OCI-LY1 (cell line): Measurements from ENCODE around the gene VWA5B1.

Source experiments
- H2AFZ ChIP-seq: fragments of 200-600 bp; sonication (generic), shearing (Covaris generic); 2 replicates; pipeline ENCODE4 v1.6.0; 2014; ENCODE audit warnings: antibody characterized with exemption, mild to moderate bottlenecking, low read length
- H3F3A ChIP-seq: fragments of 200-600 bp; sonication (generic), shearing (Covaris generic); 2 replicates; pipeline ENCODE4 v1.6.0; 2014; ENCODE audit warnings: mild to moderate bottlenecking, antibody characterized with exemption, low read length, moderate library complexity; ENCODE audit not compliant: insufficient read depth
- H3K27ac ChIP-seq: fragments of 200-600 bp; sonication (generic); 2 replicates; pipeline ENCODE4 v1.5.1; 2014; ENCODE audit warnings: low read length, mixed run types, mild to moderate bottlenecking, low read depth; ENCODE audit not compliant: poor library complexity, severe bottlenecking
- H3K27me3 ChIP-seq: fragments of 200-600 bp; sonication (generic); 2 replicates; pipeline ENCODE4 v1.6.0; 2014; ENCODE audit warnings: antibody characterized with exemption, mild to moderate bottlenecking, low read length, moderate library complexity; ENCODE audit not compliant: insufficient read depth
- H3K36me3 ChIP-seq: fragments of 200-600 bp; sonication (generic); 2 replicates; pipeline ENCODE4 v1.6.1; 2014; ENCODE audit warnings: mild to moderate bottlenecking, antibody characterized with exemption, low read length, moderate library complexity, mixed read lengths; ENCODE audit not compliant: insufficient read depth
- H3K4me1 ChIP-seq: fragments of 200-600 bp; sonication (generic); 2 replicates; pipeline ENCODE4 v1.5.1; 2014; ENCODE audit warnings: mild to moderate bottlenecking, low read length, moderate library complexity; ENCODE audit not compliant: insufficient read depth, severe bottlenecking
- H3K4me2 ChIP-seq: fragments of 200-600 bp; sonication (generic), shearing (Covaris generic); 2 replicates; pipeline ENCODE4 v1.6.1; 2014; ENCODE audit warnings: low read length
- H3K4me3 ChIP-seq: fragments of 200-600 bp; sonication (generic); 2 replicates; pipeline ENCODE4 v1.5.1; 2014; ENCODE audit warnings: low read length, low read depth, mild to moderate bottlenecking, mixed read lengths; ENCODE audit not compliant: poor library complexity, severe bottlenecking
- H3K79me2 ChIP-seq: fragments of 200-600 bp; shearing (Covaris generic); 2 replicates; pipeline ENCODE4 v1.6.1; 2016; ENCODE audit warnings: mixed run types, low read length, mixed read lengths; ENCODE audit not compliant: insufficient read depth
- H3K9ac ChIP-seq: fragments of 200-600 bp; sonication (generic), shearing (Covaris generic); 2 replicates; pipeline ENCODE4 v1.6.1; 2014; ENCODE audit warnings: mild to moderate bottlenecking, low read length, mixed read lengths
- H3K9me2 ChIP-seq: fragments of 200-600 bp; sonication (generic), shearing (Covaris generic); 2 replicates; pipeline ENCODE4 v1.6.1; 2014; ENCODE audit warnings: low read depth, mild to moderate bottlenecking, low read length, mixed read lengths
- H3K9me3 ChIP-seq: fragments of 200-600 bp; shearing (Covaris generic); 2 replicates; pipeline ENCODE4 v1.6.1; 2014; ENCODE audit warnings: low read length, mixed read lengths
- H4K20me1 ChIP-seq: fragments of 200-600 bp; sonication (generic), shearing (Covaris generic); 2 replicates; pipeline ENCODE4 v1.6.0; 2016; ENCODE audit warnings: mild to moderate bottlenecking, low read length; ENCODE audit not compliant: insufficient read depth
- EZH2 ChIP-seq: fragments of 200-600 bp; sonication (generic), shearing (Covaris generic); IDR thresholded peaks from 2 replicates; pipeline ENCODE4 v1.8.0; 2017; ENCODE audit warnings: borderline replicate concordance, mixed run types, mild to moderate bottlenecking, antibody characterized with exemption, low read length, moderate library complexity, mixed read lengths
- TF ChIP-seq, protein P1 (sequence below): fragments of 200-600 bp; sonication (generic), shearing (Covaris generic); IDR thresholded peaks from 2 replicates; pipeline ENCODE4 v1.5.1; 2017; ENCODE audit warnings: mild to moderate bottlenecking, antibody characterized with exemption, low read length, moderate library complexity, mixed read lengths

Gene VWA5B1

GRCh38 chr1:20259646-20260045, 31.0 kb upstream of the VWA5B1 start:
- TF ChIP-seq, protein P1, sequence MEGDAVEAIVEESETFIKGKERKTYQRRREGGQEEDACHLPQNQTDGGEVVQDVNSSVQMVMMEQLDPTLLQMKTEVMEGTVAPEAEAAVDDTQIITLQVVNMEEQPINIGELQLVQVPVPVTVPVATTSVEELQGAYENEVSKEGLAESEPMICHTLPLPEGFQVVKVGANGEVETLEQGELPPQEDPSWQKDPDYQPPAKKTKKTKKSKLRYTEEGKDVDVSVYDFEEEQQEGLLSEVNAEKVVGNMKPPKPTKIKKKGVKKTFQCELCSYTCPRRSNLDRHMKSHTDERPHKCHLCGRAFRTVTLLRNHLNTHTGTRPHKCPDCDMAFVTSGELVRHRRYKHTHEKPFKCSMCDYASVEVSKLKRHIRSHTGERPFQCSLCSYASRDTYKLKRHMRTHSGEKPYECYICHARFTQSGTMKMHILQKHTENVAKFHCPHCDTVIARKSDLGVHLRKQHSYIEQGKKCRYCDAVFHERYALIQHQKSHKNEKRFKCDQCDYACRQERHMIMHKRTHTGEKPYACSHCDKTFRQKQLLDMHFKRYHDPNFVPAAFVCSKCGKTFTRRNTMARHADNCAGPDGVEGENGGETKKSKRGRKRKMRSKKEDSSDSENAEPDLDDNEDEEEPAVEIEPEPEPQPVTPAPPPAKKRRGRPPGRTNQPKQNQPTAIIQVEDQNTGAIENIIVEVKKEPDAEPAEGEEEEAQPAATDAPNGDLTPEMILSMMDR = no peak
- TF ChIP-seq EZH2 = no peak
- H3K36me3 ChIP-seq = no peaks in the 10 kb centered on the region
- H3F3A ChIP-seq = no peaks in the 10 kb centered on the region
- H2AFZ ChIP-seq = no peak overlapping the region
- no peaks in the 10 kb centered on the region for H3K9me2 ChIP-seq
- H3K4me3 ChIP-seq = no peak overlapping the region
- H3K4me1 ChIP-seq = no peaks in the 10 kb centered on the region
- no peaks in the 10 kb centered on the region for H3K9me3 ChIP-seq
- no peak overlapping the region for H3K27ac ChIP-seq
- H3K27me3 ChIP-seq = 0 out of 2 replicates have a peak, but pooled peaks cover 4% of the 10 kb centered on the region
- H3K9ac ChIP-seq = no peak overlapping the region
- no peak overlapping the region for H3K4me2 ChIP-seq
- H3K79me2 ChIP-seq = no peaks in the 10 kb centered on the region
- no peaks in the 10 kb centered on the region for H4K20me1 ChIP-seq

DNA sequence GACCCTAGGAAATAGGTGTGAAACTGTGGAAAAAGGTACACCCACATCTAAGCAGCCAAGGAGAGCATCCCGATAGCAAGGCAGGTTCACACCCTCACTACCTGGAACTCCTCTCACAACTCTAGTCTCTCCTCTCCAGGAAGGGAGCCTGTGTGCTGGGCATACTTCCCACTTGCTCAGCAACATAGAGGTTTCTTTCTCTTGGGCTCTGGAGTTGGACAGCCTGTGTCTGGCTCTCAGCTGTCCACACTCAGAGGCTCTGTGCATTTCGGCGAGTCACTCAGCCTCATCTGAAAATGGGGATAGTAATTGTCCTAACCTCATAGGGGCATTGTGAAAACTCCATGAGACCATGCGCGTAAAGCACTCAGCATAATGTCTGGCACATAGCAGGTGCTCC, 29.6 kb upstream of the VWA5B1 start:
- H2AFZ ChIP-seq = no peak overlapping the region
- H3K9me3 ChIP-seq = no peaks in the 10 kb centered on the region
- H3K27me3 ChIP-seq = no peaks in the 10 kb centered on the region
- no peak overlapping the region for H3K9ac ChIP-seq
- no peaks in the 10 kb centered on the region for H3K36me3 ChIP-seq
- H3K4me1 ChIP-seq = no peaks in the 10 kb centered on the region
- no peak overlapping the region for H3K4me3 ChIP-seq
- no peaks in the 10 kb centered on the region for H3K79me2 ChIP-seq
- H3F3A ChIP-seq = no peaks in the 10 kb centered on the region
- H4K20me1 ChIP-seq = no peaks in the 10 kb centered on the region
- no peak for TF ChIP-seq EZH2
- TF ChIP-seq, protein P1 = no peak
- H3K4me2 ChIP-seq = no peak overlapping the region
- H3K27ac ChIP-seq = no peak overlapping the region
- no peaks in the 10 kb centered on the region for H3K9me2 ChIP-seq

- Histone ChIP-seq H3F3A (no peaks in the 10 kb centered on the region), H2AFZ (no peak overlapping the region), H3K9ac (no peak overlapping the region), H3K36me3 (no peaks in the 10 kb centered on the region), H3K4me1 (no peaks in the 10 kb centered on the region), H3K27me3 (peaks cover 4% of the 10 kb centered on the region; the same call in 1 of the 2 replicates), H3K4me3 (no peak overlapping the region), H3K79me2 (no peaks in the 10 kb centered on the region), H3K4me2 (no peak overlapping the region), H3K9me2 (no peaks in the 10 kb centered on the region), H3K27ac (no peak overlapping the region), H3K9me3 (no peaks in the 10 kb centered on the region), H4K20me1 (no peaks in the 10 kb centered on the region)
- TF ChIP-seq, protein P1 = no peak
- TF ChIP-seq EZH2 = no peak
These were observed 27.7 kb upstream of the VWA5B1 start for GRCh38 chr1:20262810-20263534.
